CD14-positive monocyte (primary cell): ENCODE data around the gene FBXW4. TPM values are rescaled to one million over a fixed set of nuclear protein-coding genes. Genes with fewer than 3 reads are reported as not detected.

Experiments used
- DNase-seq, 3 donors: peaks; one replicate each; pipeline ENCODE4 v3.0.0-alpha.2; 2011 to 2022
- H2AFZ ChIP-seq: 2 replicates; pipeline ENCODE4 v1.6.0; 2012; ENCODE audit warnings: mild to moderate bottlenecking, low read depth, low read length, inconsistent platforms; ENCODE audit not compliant: insufficient read depth, poor library complexity, severe bottlenecking
- H3K27ac ChIP-seq, 2 donors: 1 replicate in 1 of 2; 2 replicates in 1 of 2; pipeline ENCODE4 v1.5.1; 2012 to 2013; ENCODE audit warnings: low read length in 2 of 2, control low read depth in 1 of 2, inconsistent platforms in 1 of 2, low read depth in 1 of 2, mild to moderate bottlenecking in 1 of 2
- H3K27me3 ChIP-seq, 2 donors: one replicate each; pipeline versions ENCODE4 v1.6.0 to v1.6.1; 2011 to 2013; ENCODE audit warnings: low read length in 2 of 2; ENCODE audit not compliant: control insufficient read depth in 2 of 2, insufficient read depth in 2 of 2
- H3K36me3 ChIP-seq, 2 donors: replicated peaks in 1 of 2; 1 replicate in 1 of 2; 2 replicates in 1 of 2; pipeline versions ENCODE4 v1.5.1 to v1.6.1; 2012 to 2013; ENCODE audit warnings: low read length in 2 of 2, control low read depth in 1 of 2, inconsistent platforms in 1 of 2, mild to moderate bottlenecking in 1 of 2; ENCODE audit not compliant: insufficient read depth in 2 of 2, control insufficient read depth in 1 of 2
- H3K4me1 ChIP-seq, 2 donors: 1 replicate in 1 of 2; 2 replicates in 1 of 2; pipeline versions ENCODE4 v1.5.1 to v1.6.1; 2012 to 2013; ENCODE audit warnings: low read length in 2 of 2, control low read depth in 1 of 2, inconsistent platforms in 1 of 2, mild to moderate bottlenecking in 1 of 2, moderate library complexity in 1 of 2; ENCODE audit not compliant: insufficient read depth in 2 of 2, control insufficient read depth in 1 of 2
- H3K4me2 ChIP-seq: replicated peaks from 2 replicates; pipeline ENCODE3; 2012; ENCODE audit warnings: low read length, moderate library complexity, mild to moderate bottlenecking; ENCODE audit not compliant: poor library complexity, severe bottlenecking; ENCODE audit errors: extremely low read depth
- H3K4me3 ChIP-seq, 3 experiments: fragments of 200-600 bp in 1 of 3; sonication (generic) in 1 of 3; replicated peaks in 1 of 3; 1 replicate in 2 of 3; 2 replicates in 1 of 3; pipeline ENCODE4 v1.5.1; 2011 to 2013; ENCODE audit warnings: low read length in 3 of 3, mild to moderate bottlenecking in 3 of 3, control low read depth in 2 of 3, low read depth in 2 of 3, inconsistent platforms in 1 of 3, moderate library complexity in 1 of 3
- H3K79me2 ChIP-seq: 2 replicates; pipeline ENCODE4 v1.6.0; 2012; ENCODE audit warnings: mild to moderate bottlenecking, control low read depth, inconsistent platforms, low read length, moderate library complexity; ENCODE audit not compliant: insufficient read depth
- H3K9ac ChIP-seq: 2 replicates; pipeline ENCODE4 v1.6.0; 2017; ENCODE audit warnings: low read length, mild to moderate bottlenecking; ENCODE audit not compliant: insufficient read depth, poor library complexity, severe bottlenecking
- H3K9me3 ChIP-seq, 2 donors: replicated peaks in 1 of 2; 1 replicate in 1 of 2; 2 replicates in 1 of 2; pipeline versions ENCODE4 v1.5.1 to v1.6.1; 2012 to 2013; ENCODE audit warnings: low read length in 2 of 2, control low read depth in 1 of 2; ENCODE audit not compliant: control insufficient read depth in 1 of 2, insufficient read depth in 1 of 2
- H4K20me1 ChIP-seq: 2 replicates; pipeline ENCODE4 v1.6.0; 2012; ENCODE audit warnings: mild to moderate bottlenecking, low read length, control low read depth, moderate library complexity; ENCODE audit not compliant: insufficient read depth
- H3K27ac Mint-ChIP-seq, 7 donors: one replicate each; pipeline ENCODE4 v1.8.0; 2020; ENCODE audit warnings: mild to moderate bottlenecking in 7 of 7, mixed read lengths in 7 of 7, moderate library complexity in 6 of 7, inconsistent platforms in 2 of 7
- H3K27me3 Mint-ChIP-seq, 3 donors: one replicate each; pipeline ENCODE4 v1.8.0; 2021 to 2022; ENCODE audit warnings: low read depth in 3 of 3, mild to moderate bottlenecking in 3 of 3, mixed read lengths in 3 of 3, moderate library complexity in 3 of 3, inconsistent platforms in 1 of 3
- H3K36me3 Mint-ChIP-seq, 2 donors: one replicate each; pipeline ENCODE4 v1.8.0; 2020; ENCODE audit warnings: mixed read lengths in 2 of 2, inconsistent platforms in 1 of 2, mild to moderate bottlenecking in 1 of 2
- H3K4me1 Mint-ChIP-seq: one replicate; pipeline ENCODE4 v1.8.0; 2020; ENCODE audit warnings: mild to moderate bottlenecking, mixed read lengths
- H3K4me3 Mint-ChIP-seq, 2 donors: one replicate each; pipeline ENCODE4 v1.8.0; 2020; ENCODE audit warnings: mild to moderate bottlenecking in 2 of 2, mixed read lengths in 2 of 2, moderate library complexity in 1 of 2
- H3K9me3 Mint-ChIP-seq, 7 donors: one replicate each; pipeline ENCODE4 v1.8.0; 2020 to 2022; ENCODE audit warnings: mixed read lengths in 7 of 7, mild to moderate bottlenecking in 6 of 7, moderate library complexity in 6 of 7, inconsistent platforms in 2 of 7
- CTCF ChIP-seq: fragments of 200-600 bp; IDR thresholded peaks from one replicate; pipeline ENCODE4 v1.8.0; 2022; ENCODE audit warnings: antibody characterized with exemption, mild to moderate bottlenecking
- WGBS: methylation state at CpG from one replicate; pipeline ENCODE4 v1.1.5; 2013; ENCODE audit warnings: missing lambda C conversion rate; ENCODE audit not compliant: insufficient coverage; 5-methylcytosine and 5-hydroxymethylcytosine counted together
- intact Hi-C, 2 donors: fragments of 100-400 bp; cut with micrococcal nuclease; formaldehyde crosslinking; loops; one replicate each; pipeline versions ENCODE4 v1.15.0 to v1.15.1; 2023
- polyA plus RNA-seq, 3 donors: library from polyadenylated mRNA; depleted of rRNA in 1 of 3; unstranded in 2 of 3; stranded (reverse) in 1 of 3; fragments of 300-500 nt in 2 of 3; fragments of >200 nt in 1 of 3; fragmentation: Illumina TruSeq in 2 of 3; gene quantifications; 1 replicate in 2 of 3; 2 replicates in 1 of 3; pipeline ENCODE4 v1.2.3, GENCODE V29; 2012 to 2021

Gene FBXW4
- polyA plus RNA-seq, 3 donors: 1.1 to 30.8 (median 1.8) TPM

DNA sequence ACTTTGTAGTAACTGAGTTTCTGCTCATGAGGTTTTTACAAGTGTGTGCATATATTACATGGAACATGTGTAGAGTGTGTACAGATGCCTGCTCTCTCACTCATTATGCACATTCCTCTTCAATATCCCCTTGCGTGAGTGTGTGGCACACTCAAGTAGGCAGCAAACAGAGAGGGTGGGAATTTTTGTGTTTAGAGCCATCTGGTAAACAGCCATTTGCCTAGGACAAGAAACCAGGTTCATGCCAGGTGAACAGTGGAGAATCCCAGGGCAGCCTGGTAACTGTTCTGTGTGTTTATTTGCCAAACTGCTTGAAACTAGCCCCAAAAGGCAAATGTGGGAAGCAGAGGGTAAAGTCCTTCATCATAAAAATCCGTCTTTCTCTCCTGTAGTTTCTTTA lies 19.9 kb downstream of the FBXW4 start:
- no peak for TF ChIP-seq CTCF
- Histone ChIP-seq H3K9me3 (no peaks in the 10 kb centered on the region), H4K20me1 (peaks cover 4% of the 10 kb centered on the region), H3K79me2 (no peaks in the 10 kb centered on the region), H2AFZ (no peak overlapping the region), H3K27me3 (no peaks in the 10 kb centered on the region), H3K36me3 (peaks cover 52 to 72% of the 10 kb centered on the region in 2 donors), H3K4me3 (no peak overlapping the region), H3K9ac (no peak overlapping the region), H3K4me2 (no peak overlapping the region), H3K27ac (no peak overlapping the region), H3K4me1 (no peaks in the 10 kb centered on the region)
- H3K4me3 Mint-ChIP-seq: no peak overlapping the region
- H3K27ac Mint-ChIP-seq: no peak overlapping the region
- peaks cover 4% of the 10 kb centered on the region for H3K4me1 Mint-ChIP-seq
- DNase-seq: no peak
- no CpG with 5 or more reads among the region's 2 CpGs for WGBS
- no peaks in the 10 kb centered on the region for H3K27me3 Mint-ChIP-seq
- H3K36me3 Mint-ChIP-seq: peaks cover 61 to 71% of the 10 kb centered on the region in 2 donors
- H3K9me3 Mint-ChIP-seq: peaks cover 0 to 5% (median 0%) of the 10 kb centered on the region in 7 donors
- intact Hi-C loops: no loop called here

DNA sequence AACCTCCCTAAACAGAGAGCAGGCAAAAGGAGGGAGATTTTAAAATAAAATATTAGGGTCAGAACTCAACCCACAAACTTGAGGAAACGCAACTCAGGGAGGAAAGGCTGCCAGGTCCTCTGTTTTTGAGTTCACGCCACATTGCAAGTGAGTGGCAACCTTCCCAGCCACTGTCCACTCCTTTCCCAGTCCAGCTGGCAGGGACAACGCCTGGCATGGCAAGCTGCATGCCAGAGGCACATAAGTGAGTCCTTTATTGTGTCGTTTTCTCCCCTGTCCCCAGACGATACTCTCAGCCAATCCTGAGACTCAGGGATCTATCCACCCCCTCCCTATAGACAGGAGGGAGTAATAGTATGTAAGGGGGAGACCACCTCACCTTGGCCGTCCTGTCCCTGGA lies 22.4 kb downstream of the FBXW4 start:
- WGBS: 100% methylated on average over 2 of the region's 6 CpGs

More for the DNA sequence above, 22.4 kb downstream of the FBXW4 start:
- no peak overlapping the region for H2AFZ ChIP-seq
- Mint-ChIP-seq H3K9me3 (peaks cover 0 to 5% (median 0%) of the 10 kb centered on the region in 7 donors), H3K27ac (no peak overlapping the region), H3K4me3 (no peak overlapping the region), H3K27me3 (no peaks in the 10 kb centered on the region), H3K4me1 (peaks cover 4% of the 10 kb centered on the region), H3K36me3 (peaks cover 85 to 93% of the 10 kb centered on the region in 2 donors)
- H3K9ac ChIP-seq: no peak overlapping the region
- no peak for DNase-seq
- no peak for TF ChIP-seq CTCF
- intact Hi-C loops: no loop called here
- H3K27ac ChIP-seq: no peak overlapping the region
- no peak overlapping the region for H3K4me3 ChIP-seq
- no peaks in the 10 kb centered on the region for H3K79me2 ChIP-seq
- H3K27me3 ChIP-seq: no peaks in the 10 kb centered on the region
- peaks cover 4% of the 10 kb centered on the region for H4K20me1 ChIP-seq
- H3K36me3 ChIP-seq: peaks cover 76 to 97% of the 10 kb centered on the region in 2 donors
- H3K4me1 ChIP-seq: no peaks in the 10 kb centered on the region
- no peaks in the 10 kb centered on the region for H3K9me3 ChIP-seq
- H3K4me2 ChIP-seq: no peak overlapping the region
